SK-N-SH treated with all-trans-retinoic acid at 6 μM for 48 hours (cell line): Measurements from ENCODE around the gene TMEM183A.
A peak's percentile ranks its signal among the peaks of the same experiment; 100 is the strongest.

Experiments used
- ATAC-seq: fragments of 200-7000 bp; cut with Tn5 transposase; 3 replicates; pipeline ENCODE4 v1.9.1; 2020; ENCODE audit warnings: mild to moderate bottlenecking, moderate library complexity
- ARNTL ChIP-seq: fragments of 450-650 bp; formaldehyde crosslinking; IDR thresholded peaks from 2 replicates; pipeline ENCODE4 v1.5.0; 2020; ENCODE audit warnings: low read depth, mild to moderate bottlenecking, moderate library complexity, borderline replicate concordance
- BACH2 ChIP-seq: fragments of 250-450 bp; sonication (Bioruptor Pico); IDR thresholded peaks from 2 replicates; pipeline ENCODE4 v1.9.0; 2021; ENCODE audit warnings: mild to moderate bottlenecking, borderline replicate concordance
- CREB5 ChIP-seq: fragments of 250-450 bp; sonication (Bioruptor Pico); IDR thresholded peaks from 2 replicates; pipeline ENCODE4 v1.5.1; 2020; ENCODE audit warnings: low read depth, mild to moderate bottlenecking, moderate library complexity
- CSDC2 ChIP-seq: fragments of 250-450 bp; sonication (Bioruptor Pico); IDR thresholded peaks from 2 replicates; pipeline ENCODE4 v1.5.0; 2020; ENCODE audit warnings: mild to moderate bottlenecking, moderate library complexity
- CSRNP3 ChIP-seq: fragments of 250-450 bp; sonication (Bioruptor Pico); IDR thresholded peaks from 2 replicates; pipeline ENCODE4 v1.5.1; 2021; ENCODE audit warnings: mild to moderate bottlenecking, moderate library complexity
- ESRRG ChIP-seq: fragments of 250-450 bp; sonication (Bioruptor Pico); IDR thresholded peaks from 2 replicates; pipeline ENCODE4 v1.6.1; 2021; ENCODE audit warnings: mild to moderate bottlenecking
- GLIS3 ChIP-seq: fragments of 250-450 bp; sonication (Bioruptor Pico); IDR thresholded peaks from 2 replicates; pipeline ENCODE4 v1.5.0; 2020; ENCODE audit warnings: mild to moderate bottlenecking, moderate library complexity
- ISL1 ChIP-seq: fragments of 250-450 bp; sonication (Bioruptor Pico); IDR thresholded peaks from 2 replicates; pipeline ENCODE4 v2.1.2; 2022; ENCODE audit warnings: mild to moderate bottlenecking, moderate library complexity
- OSR1 ChIP-seq: fragments of 250-450 bp; sonication (Bioruptor Pico); IDR thresholded peaks from 2 replicates; pipeline ENCODE4 v1.8.0; 2022; ENCODE audit warnings: moderate library complexity, mild to moderate bottlenecking, inconsistent platforms
- PATZ1 ChIP-seq: fragments of 250-450 bp; sonication (Bioruptor Pico); IDR thresholded peaks from 2 replicates; pipeline ENCODE4 v1.8.0; 2020; ENCODE audit warnings: mild to moderate bottlenecking, moderate library complexity, borderline replicate concordance
- PPARA ChIP-seq: fragments of 250-450 bp; sonication (Bioruptor Pico); IDR thresholded peaks from 2 replicates; pipeline ENCODE4 v1.5.0; 2020; ENCODE audit warnings: mild to moderate bottlenecking, borderline replicate concordance
- RARB ChIP-seq: fragments of 250-450 bp; sonication (Bioruptor Pico); IDR thresholded peaks from 2 replicates; pipeline ENCODE4 v1.8.0; 2021; ENCODE audit warnings: mild to moderate bottlenecking, moderate library complexity
- SNAI2 ChIP-seq: fragments of 250-450 bp; sonication (Bioruptor Pico); IDR thresholded peaks from 2 replicates; pipeline ENCODE4 v1.5.0; 2020; ENCODE audit warnings: mild to moderate bottlenecking, moderate library complexity
- TCF4 ChIP-seq: fragments of 250-450 bp; sonication (Bioruptor Pico); IDR thresholded peaks from 2 replicates; pipeline ENCODE4 v1.8.0; 2021; ENCODE audit warnings: mild to moderate bottlenecking, moderate library complexity, borderline replicate concordance
- TOX ChIP-seq: fragments of 250-450 bp; sonication (Bioruptor Pico); IDR thresholded peaks from 2 replicates; pipeline ENCODE4 v1.8.0; 2021; ENCODE audit warnings: mild to moderate bottlenecking, moderate library complexity, borderline replicate concordance
- ZC3H10 ChIP-seq: fragments of 250-450 bp; sonication (Bioruptor Pico); IDR thresholded peaks from 2 replicates; pipeline ENCODE4 v1.5.1; 2021; ENCODE audit warnings: mild to moderate bottlenecking, moderate library complexity
- ZFP3 ChIP-seq: fragments of 250-450 bp; sonication (Bioruptor Pico); IDR thresholded peaks from 2 replicates; pipeline ENCODE4 v1.5.0; 2020; ENCODE audit warnings: mild to moderate bottlenecking, moderate library complexity
- ZNF70 ChIP-seq: fragments of 450-650 bp; formaldehyde crosslinking; IDR thresholded peaks from 2 replicates; pipeline ENCODE4 v1.5.0; 2020; ENCODE audit warnings: mild to moderate bottlenecking, moderate library complexity
- ZNF8 ChIP-seq: fragments of 450-650 bp; formaldehyde crosslinking; IDR thresholded peaks from 2 replicates; pipeline ENCODE4 v1.5.0; 2020; ENCODE audit warnings: mild to moderate bottlenecking, moderate library complexity
- TF ChIP-seq, protein P1 (sequence below): fragments of 250-450 bp; sonication (Bioruptor Pico); IDR thresholded peaks from 2 replicates; pipeline ENCODE4 v1.5.0; 2020; ENCODE audit warnings: mild to moderate bottlenecking, moderate library complexity

TMEM183A gene, protein sequence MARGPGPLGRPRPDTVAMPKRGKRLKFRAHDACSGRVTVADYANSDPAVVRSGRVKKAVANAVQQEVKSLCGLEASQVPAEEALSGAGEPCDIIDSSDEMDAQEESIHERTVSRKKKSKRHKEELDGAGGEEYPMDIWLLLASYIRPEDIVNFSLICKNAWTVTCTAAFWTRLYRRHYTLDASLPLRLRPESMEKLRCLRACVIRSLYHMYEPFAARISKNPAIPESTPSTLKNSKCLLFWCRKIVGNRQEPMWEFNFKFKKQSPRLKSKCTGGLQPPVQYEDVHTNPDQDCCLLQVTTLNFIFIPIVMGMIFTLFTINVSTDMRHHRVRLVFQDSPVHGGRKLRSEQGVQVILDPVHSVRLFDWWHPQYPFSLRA

GRCh38 chr1:203006948-203007871 lies at the start of gene TMEM183A:
TSS of gene TMEM183A (plus strand) at chr1:203007374. CDS start at chr1:203007466, 92 bp downstream.
- ATAC-seq: peak; percentile 97

GRCh38 chr1:202957733-202958543 lies 49.2 kb upstream of the TMEM183A start, which contains the start of gene ADIPOR1:
TSS of gene ADIPOR1 (minus strand) at chr1:202958312. CDS start at chr1:202951070, 7,242 bp downstream.
- TF ChIP-seq GLIS3 (CRISPR knock-in tag): 0 out of 2 replicates have a peak, but pooled peaks have one; percentile 23
- TF ChIP-seq CSRNP3: no peak
- peak; percentile 99 for ATAC-seq

More at GRCh38 chr1:203006948-203007871, at the start of gene TMEM183A:
- TF ChIP-seq PPARA (CRISPR knock-in tag) (no peak), GLIS3 (CRISPR knock-in tag) (no peak), CSRNP3 (no peak), ZNF8 (no peak)

- no peak for TF ChIP-seq CSRNP3
- TF ChIP-seq ZNF70: no peak
- TF ChIP-seq, protein P1, sequence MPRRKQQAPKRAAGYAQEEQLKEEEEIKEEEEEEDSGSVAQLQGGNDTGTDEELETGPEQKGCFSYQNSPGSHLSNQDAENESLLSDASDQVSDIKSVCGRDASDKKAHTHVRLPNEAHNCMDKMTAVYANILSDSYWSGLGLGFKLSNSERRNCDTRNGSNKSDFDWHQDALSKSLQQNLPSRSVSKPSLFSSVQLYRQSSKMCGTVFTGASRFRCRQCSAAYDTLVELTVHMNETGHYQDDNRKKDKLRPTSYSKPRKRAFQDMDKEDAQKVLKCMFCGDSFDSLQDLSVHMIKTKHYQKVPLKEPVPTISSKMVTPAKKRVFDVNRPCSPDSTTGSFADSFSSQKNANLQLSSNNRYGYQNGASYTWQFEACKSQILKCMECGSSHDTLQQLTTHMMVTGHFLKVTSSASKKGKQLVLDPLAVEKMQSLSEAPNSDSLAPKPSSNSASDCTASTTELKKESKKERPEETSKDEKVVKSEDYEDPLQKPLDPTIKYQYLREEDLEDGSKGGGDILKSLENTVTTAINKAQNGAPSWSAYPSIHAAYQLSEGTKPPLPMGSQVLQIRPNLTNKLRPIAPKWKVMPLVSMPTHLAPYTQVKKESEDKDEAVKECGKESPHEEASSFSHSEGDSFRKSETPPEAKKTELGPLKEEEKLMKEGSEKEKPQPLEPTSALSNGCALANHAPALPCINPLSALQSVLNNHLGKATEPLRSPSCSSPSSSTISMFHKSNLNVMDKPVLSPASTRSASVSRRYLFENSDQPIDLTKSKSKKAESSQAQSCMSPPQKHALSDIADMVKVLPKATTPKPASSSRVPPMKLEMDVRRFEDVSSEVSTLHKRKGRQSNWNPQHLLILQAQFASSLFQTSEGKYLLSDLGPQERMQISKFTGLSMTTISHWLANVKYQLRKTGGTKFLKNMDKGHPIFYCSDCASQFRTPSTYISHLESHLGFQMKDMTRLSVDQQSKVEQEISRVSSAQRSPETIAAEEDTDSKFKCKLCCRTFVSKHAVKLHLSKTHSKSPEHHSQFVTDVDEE (CRISPR knock-in tag): no peak
- TF ChIP-seq OSR1: no peak
- TF ChIP-seq ARNTL (CRISPR knock-in tag): no peak
- TF ChIP-seq ZC3H10 (CRISPR knock-in tag): no peak
- no peak for TF ChIP-seq CSDC2
- no peak for TF ChIP-seq SNAI2 (CRISPR knock-in tag)
- TF ChIP-seq ZFP3 (CRISPR knock-in tag): no peak
- TF ChIP-seq TCF4 (CRISPR knock-in tag): no peak
- TF ChIP-seq RARB (CRISPR knock-in tag): no peak
- no peak for TF ChIP-seq ISL1 (CRISPR knock-in tag)
- no peak for TF ChIP-seq GLIS3 (CRISPR knock-in tag)
- TF ChIP-seq ESRRG: no peak
- TF ChIP-seq BACH2 (CRISPR knock-in tag): no peak
- no peak for TF ChIP-seq TOX (CRISPR knock-in tag)
- no peak for TF ChIP-seq CREB5 (CRISPR knock-in tag)
- no peak for TF ChIP-seq PATZ1 (CRISPR knock-in tag)
- peak; percentile 26 for ATAC-seq
These were observed 48.5 kb upstream of the TMEM183A start for GRCh38 chr1:202958544-202959275.
